Suprapubic skin (tissue), 4 donors: ENCODE data around the gene TNFAIP2. TPM values are rescaled to one million over a fixed set of nuclear protein-coding genes. Genes with fewer than 3 reads are reported as not detected.

Experiments
- DNase-seq, 2 donors: peaks; one replicate each; pipeline ENCODE4 v3.0.0-alpha.2; 2019; ENCODE audit warnings: low spot score in 2 of 2
- H3K27ac ChIP-seq: fragments of 200-600 bp; sonication (generic); one replicate; pipeline ENCODE4 v1.5.1; 2019
- H3K27me3 ChIP-seq: fragments of 200-600 bp; sonication (generic); one replicate; pipeline ENCODE4 v1.5.1; 2019
- H3K36me3 ChIP-seq: fragments of 200-600 bp; sonication (generic); one replicate; pipeline ENCODE4 v1.5.1; 2019
- H3K4me1 ChIP-seq: fragments of 200-600 bp; sonication (generic); one replicate; pipeline ENCODE4 v1.5.1; 2019
- H3K4me3 ChIP-seq: fragments of 200-600 bp; sonication (generic); one replicate; pipeline ENCODE4 v1.5.1; 2019; ENCODE audit warnings: mild to moderate bottlenecking
- H3K9me3 ChIP-seq: fragments of 200-600 bp; sonication (generic); one replicate; pipeline ENCODE4 v1.5.1; 2019
- CTCF ChIP-seq, 2 donors: fragments of 200-600 bp in 1 of 2; fragments of 450-650 bp in 1 of 2; sonication (generic) in 1 of 2; IDR thresholded peaks; one replicate each; pipeline ENCODE4 v1.5.1; 2016 to 2019; ENCODE audit warnings: antibody characterized with exemption in 2 of 2, mild to moderate bottlenecking in 1 of 2, moderate library complexity in 1 of 2
- EP300 ChIP-seq: sonication (generic); formaldehyde crosslinking; IDR thresholded peaks from one replicate; pipeline ENCODE4 v1.6.1; 2017; ENCODE audit warnings: antibody characterized with exemption
- POLR2A ChIP-seq, 2 donors: fragments of 450-650 bp; IDR thresholded peaks; one replicate each; pipeline ENCODE4 v1.6.1; 2017; ENCODE audit warnings: antibody characterized with exemption in 2 of 2, mild to moderate bottlenecking in 2 of 2, moderate library complexity in 2 of 2
- POLR2AphosphoS5 ChIP-seq, 3 donors: sonication (generic); formaldehyde crosslinking; IDR thresholded peaks; one replicate each; pipeline ENCODE4 v1.6.1; 2017; ENCODE audit warnings: antibody characterized with exemption in 3 of 3
- WGBS: methylation state at CpG from one replicate; pipeline ENCODE4 v1.1.5; 2018; 5-methylcytosine and 5-hydroxymethylcytosine counted together
- total RNA-seq, 4 donors: library from RNA; depleted of rRNA; stranded (reverse); fragments of >200 nt; gene quantifications; one replicate each; pipeline ENCODE4 v1.1.0, GENCODE V29; 2016

The TNFAIP2 gene
- total RNA-seq, 4 donors from 2014 or later, result 11.9 to 23.3 (median 16.4) TPM

DNA sequence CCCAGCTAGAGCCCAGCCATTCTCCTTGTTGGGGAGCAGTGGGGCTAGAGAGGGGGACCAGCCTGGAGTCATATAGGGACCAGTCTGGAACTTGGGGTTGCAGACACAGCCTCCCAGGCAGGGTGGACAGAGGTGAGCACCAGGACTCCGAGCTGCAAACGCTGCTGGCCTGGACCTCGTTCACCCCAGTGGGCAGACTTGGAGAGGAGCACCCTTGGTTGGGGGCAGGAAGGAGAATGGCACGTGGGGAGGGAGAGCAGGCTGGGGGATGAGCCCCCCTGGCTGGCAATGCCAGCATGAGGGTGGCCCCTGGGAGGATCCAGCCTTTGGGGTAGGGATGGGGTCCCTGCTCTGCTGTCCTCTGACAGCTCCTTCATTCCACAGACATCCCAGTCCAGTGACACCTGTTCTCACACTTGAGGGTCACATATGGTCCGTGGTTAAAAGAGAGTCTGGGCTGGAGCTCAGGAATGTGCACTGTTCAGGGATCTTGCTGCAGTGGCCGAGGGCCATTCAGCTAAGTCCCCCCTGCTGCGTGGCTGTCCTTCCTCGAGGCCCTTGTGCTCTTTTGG is 36.4 kb upstream of the TNFAIP2 start:
- Histone ChIP-seq H3K36me3 (no peaks in the 10 kb centered on the region), H3K27me3 (peaks cover 35% of the 10 kb centered on the region), H3K4me1 (peaks cover 16% of the 10 kb centered on the region), H3K9me3 (no peaks in the 10 kb centered on the region), H3K27ac (no peak overlapping the region), H3K4me3 (no peak overlapping the region)
- DNase-seq, result no peak
- WGBS, result 83% methylated on average over 8 of the region's 8 CpGs
- TF ChIP-seq POLR2AphosphoS5 (IDR thresholded peaks at IDR 0.05) (no peak), CTCF (IDR thresholded peaks at IDR 0.05) (no peak), EP300 (no peak), POLR2A (IDR thresholded peaks at IDR 0.05) (no peak)

GRCh38 chr14:103087343-103087835 is 35.9 kb upstream of the TNFAIP2 start:
- peaks cover 35% of the 10 kb centered on the region for H3K27me3 ChIP-seq
- no peak for DNase-seq
- no peak overlapping the region for H3K27ac ChIP-seq
- 90% methylated on average over 10 of the region's 13 CpGs for WGBS
- peaks cover 17% of the 10 kb centered on the region for H3K4me1 ChIP-seq
- TF ChIP-seq POLR2A (IDR thresholded peaks at IDR 0.05) (no peak), POLR2AphosphoS5 (IDR thresholded peaks at IDR 0.05) (no peak), EP300 (no peak), CTCF (IDR thresholded peaks at IDR 0.05) (no peak)
- no peak overlapping the region for H3K4me3 ChIP-seq
- no peaks in the 10 kb centered on the region for H3K9me3 ChIP-seq
- no peaks in the 10 kb centered on the region for H3K36me3 ChIP-seq

- Histone ChIP-seq H3K4me3 (no peak overlapping the region), H3K27ac (no peak overlapping the region), H3K4me1 (peaks cover 17% of the 10 kb centered on the region), H3K9me3 (no peaks in the 10 kb centered on the region), H3K27me3 (peaks cover 30% of the 10 kb centered on the region), H3K36me3 (no peaks in the 10 kb centered on the region)
- WGBS, result 88% methylated on average over 6 of the region's 6 CpGs
- no peak for DNase-seq
- TF ChIP-seq CTCF (IDR thresholded peaks at IDR 0.05), result no peak
- TF ChIP-seq POLR2A (IDR thresholded peaks at IDR 0.05), result no peak
- TF ChIP-seq POLR2AphosphoS5 (IDR thresholded peaks at IDR 0.05), result no peak
Observed at GRCh38 chr14:103088921-103089320, 34.3 kb upstream of the TNFAIP2 start.

DNA sequence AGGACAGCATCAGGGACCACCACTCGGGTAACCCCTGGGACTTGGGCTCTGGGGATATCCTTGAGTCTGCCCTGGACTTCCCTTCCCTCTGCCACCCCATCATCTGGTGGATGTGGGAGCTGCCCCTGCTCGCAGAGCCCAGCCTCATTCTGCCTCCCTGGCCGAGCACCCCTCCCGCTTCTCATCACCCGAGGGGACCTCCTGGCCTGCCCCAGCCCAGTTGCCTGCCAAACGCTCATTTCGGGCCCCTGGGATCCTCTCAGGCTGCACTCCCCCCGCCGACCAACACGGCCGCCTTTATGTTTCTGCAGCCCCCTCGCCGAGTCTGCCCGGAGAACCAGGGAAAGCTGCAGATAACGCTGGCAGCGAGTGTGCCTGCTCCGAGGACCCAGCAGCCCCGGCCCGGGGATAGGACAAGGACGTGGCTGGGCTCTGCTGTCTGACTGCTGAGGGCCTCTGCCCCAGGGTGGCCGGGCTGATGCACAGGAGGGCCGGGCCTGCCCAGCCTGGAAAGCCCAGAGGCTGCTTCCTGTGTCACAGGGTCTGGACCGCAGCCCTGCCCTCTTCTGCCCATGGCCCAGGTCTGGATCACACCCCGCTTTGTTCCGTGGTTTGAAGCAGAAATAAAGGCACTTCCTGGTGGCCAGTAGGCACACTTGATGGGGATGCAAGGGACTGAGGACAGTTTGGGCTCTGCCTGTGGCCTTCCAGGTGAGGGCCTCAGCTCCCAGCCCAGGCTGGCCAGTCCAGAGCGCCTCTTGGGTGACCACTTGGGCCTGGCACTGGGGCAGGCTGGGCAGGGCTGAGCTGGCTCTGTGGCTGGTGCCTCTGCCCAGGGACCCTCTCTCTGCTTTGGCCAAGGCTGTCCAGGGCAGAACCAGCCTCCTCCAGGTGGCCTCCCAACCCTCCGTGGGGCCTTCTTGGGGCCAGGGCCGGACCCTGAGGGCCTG is 33.6 kb upstream of the TNFAIP2 start:
- Histone ChIP-seq H3K27me3 (peaks cover 23% of the 10 kb centered on the region), H3K27ac (no peak overlapping the region), H3K9me3 (no peaks in the 10 kb centered on the region), H3K4me3 (no peak overlapping the region), H3K36me3 (no peaks in the 10 kb centered on the region), H3K4me1 (peaks cover 19% of the 10 kb centered on the region)
- no peak for DNase-seq
- TF ChIP-seq POLR2A (IDR thresholded peaks at IDR 0.05) (no peak), EP300 (no peak), POLR2AphosphoS5 (IDR thresholded peaks at IDR 0.05) (no peak), CTCF (IDR thresholded peaks at IDR 0.05) (no peak)
- WGBS, result 83% methylated on average over 19 of the region's 28 CpGs

DNA sequence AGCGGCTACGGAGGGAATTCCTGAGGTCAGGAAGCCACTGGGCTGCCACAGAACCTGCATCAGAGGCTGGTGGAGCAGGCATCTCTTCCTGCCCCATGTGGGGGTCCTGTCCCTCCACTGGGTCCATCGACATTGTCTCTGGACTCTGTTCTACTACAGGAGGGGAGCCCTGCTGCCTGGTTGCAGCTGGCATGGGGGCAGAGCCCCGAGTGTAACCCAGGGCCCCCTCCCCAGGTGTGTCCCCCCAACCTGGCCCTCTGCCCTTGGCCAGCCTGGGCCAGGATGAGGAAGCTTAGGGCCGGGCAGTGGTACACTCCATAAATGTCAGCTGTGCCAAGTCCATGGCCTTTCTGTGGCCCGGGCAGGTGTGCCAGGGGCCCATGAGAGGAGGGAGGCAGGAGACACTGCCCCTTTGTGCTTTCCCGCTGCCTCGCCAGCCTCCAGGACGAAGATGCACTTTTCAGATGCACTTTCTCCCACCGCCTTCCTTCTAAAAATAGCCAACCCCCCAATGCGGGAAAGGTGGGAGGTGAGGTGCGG is 32.7 kb upstream of the TNFAIP2 start:
- peaks cover 14% of the 10 kb centered on the region for H3K27me3 ChIP-seq
- TF ChIP-seq POLR2AphosphoS5 (IDR thresholded peaks at IDR 0.05) (no peak), POLR2A (IDR thresholded peaks at IDR 0.05) (no peak), EP300 (no peak), CTCF (IDR thresholded peaks at IDR 0.05) (no peak)

More for the DNA sequence above, 32.7 kb upstream of the TNFAIP2 start:
- Histone ChIP-seq H3K36me3 (no peaks in the 10 kb centered on the region), H3K9me3 (no peaks in the 10 kb centered on the region), H3K4me3 (no peak overlapping the region), H3K27ac (no peak overlapping the region), H3K4me1 (peaks cover 23% of the 10 kb centered on the region)
- WGBS, result 72% methylated on average over 12 of the region's 12 CpGs
- DNase-seq, result no peak
